ENCODE data around the gene TEX35.
"Not testable (repeated sequence)": the region's sequence is repeated elsewhere in the genome, so short reads cannot be mapped to it uniquely, and the experiment has no call there.

TEX35 gene

DNA sequence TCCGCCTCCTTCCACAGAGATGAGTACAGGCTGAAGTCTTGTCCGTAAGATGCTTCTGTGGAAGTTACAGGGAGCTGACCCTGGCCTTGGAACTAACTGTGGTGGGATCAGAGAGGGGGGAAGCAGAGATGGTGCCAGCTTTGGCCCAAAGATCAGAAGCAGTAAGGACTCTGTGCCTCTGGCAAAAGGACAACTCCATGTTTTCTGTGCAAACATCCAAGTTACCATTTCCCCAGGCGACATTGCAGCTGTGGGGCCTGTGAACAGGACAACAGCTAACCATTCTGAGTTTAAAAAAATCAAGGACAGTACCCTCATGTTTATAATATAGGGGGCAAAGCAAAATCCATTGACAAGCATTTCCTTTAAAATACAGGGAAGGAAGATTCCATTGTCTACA is 38.4 kb downstream of the TEX35 start:
- TF ChIP-seq, protein P1, sequence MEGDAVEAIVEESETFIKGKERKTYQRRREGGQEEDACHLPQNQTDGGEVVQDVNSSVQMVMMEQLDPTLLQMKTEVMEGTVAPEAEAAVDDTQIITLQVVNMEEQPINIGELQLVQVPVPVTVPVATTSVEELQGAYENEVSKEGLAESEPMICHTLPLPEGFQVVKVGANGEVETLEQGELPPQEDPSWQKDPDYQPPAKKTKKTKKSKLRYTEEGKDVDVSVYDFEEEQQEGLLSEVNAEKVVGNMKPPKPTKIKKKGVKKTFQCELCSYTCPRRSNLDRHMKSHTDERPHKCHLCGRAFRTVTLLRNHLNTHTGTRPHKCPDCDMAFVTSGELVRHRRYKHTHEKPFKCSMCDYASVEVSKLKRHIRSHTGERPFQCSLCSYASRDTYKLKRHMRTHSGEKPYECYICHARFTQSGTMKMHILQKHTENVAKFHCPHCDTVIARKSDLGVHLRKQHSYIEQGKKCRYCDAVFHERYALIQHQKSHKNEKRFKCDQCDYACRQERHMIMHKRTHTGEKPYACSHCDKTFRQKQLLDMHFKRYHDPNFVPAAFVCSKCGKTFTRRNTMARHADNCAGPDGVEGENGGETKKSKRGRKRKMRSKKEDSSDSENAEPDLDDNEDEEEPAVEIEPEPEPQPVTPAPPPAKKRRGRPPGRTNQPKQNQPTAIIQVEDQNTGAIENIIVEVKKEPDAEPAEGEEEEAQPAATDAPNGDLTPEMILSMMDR (IDR thresholded peaks at IDR 0.05; ENCODE audit: insufficient read depth, low read length, poor library complexity, severe bottlenecking): no peak
- DNase-seq (ENCODE audit: extremely low read depth, insufficient read length): no peak
- H3K27me3 ChIP-seq (replicated peaks; ENCODE audit: control insufficient read depth, insufficient read depth, low read length): no peaks in the 10 kb centered on the region
- no peaks in the 10 kb centered on the region for H3K36me3 ChIP-seq (ENCODE audit: control insufficient read depth, insufficient read depth, low read length)
- no peak overlapping the region for H3K4me3 ChIP-seq (replicated peaks; ENCODE audit: low read depth, low read length)

DNA sequence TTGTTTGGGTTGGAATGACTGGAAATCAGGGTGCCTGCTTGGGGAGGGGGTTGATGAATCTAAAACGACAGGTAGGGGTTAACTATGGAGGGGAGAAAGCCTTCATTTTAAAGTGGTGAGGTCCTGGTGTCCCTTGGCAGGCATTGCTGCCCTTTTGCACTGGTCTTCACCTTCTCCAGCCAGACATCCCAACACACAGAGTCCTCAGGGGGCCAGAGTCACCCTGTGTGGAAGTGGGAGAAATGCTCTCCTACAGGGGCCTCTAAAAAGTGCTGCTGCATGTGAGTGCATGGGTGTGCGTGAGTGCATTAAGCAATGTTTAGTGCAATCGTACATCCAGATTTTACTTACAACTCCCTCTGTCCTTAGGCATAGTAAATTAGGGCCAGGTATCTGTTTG is 39.0 kb downstream of the TEX35 start:
- H3K36me3 ChIP-seq (ENCODE audit: control insufficient read depth, insufficient read depth, low read length): no peaks in the 10 kb centered on the region
- TF ChIP-seq, protein P1 (IDR thresholded peaks at IDR 0.05; ENCODE audit: insufficient read depth, low read length, poor library complexity, severe bottlenecking): no peak
- no peak for DNase-seq (ENCODE audit: extremely low read depth, insufficient read length)
- no peak overlapping the region for H3K4me3 ChIP-seq (replicated peaks; ENCODE audit: low read depth, low read length)
- no peaks in the 10 kb centered on the region for H3K27me3 ChIP-seq (replicated peaks; ENCODE audit: control insufficient read depth, insufficient read depth, low read length)

DNA sequence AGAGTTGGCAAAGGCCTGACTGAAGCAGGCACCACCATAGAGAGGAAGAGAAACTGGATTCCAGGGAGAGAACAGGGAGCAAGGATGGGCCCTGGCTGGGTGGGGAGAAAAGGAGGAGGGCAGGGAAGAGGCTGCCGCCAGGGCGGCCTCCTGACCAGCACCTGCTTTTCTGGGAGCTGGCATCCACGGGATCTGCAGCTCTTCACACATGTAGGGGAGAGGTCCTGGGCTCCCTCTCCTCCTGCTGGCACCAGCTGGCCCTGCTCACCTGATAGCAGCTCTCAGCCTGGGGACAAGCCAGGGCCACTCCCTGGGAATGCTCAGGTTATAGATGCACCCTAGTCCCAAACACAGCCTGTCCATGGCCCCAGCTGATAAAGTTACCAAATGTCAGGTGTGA is 39.9 kb downstream of the TEX35 start:
- no peaks in the 10 kb centered on the region for H3K27me3 ChIP-seq (replicated peaks; ENCODE audit: control insufficient read depth, insufficient read depth, low read length)
- H3K36me3 ChIP-seq (ENCODE audit: control insufficient read depth, insufficient read depth, low read length): no peaks in the 10 kb centered on the region
- TF ChIP-seq, protein P1 (IDR thresholded peaks at IDR 0.05; ENCODE audit: insufficient read depth, low read length, poor library complexity, severe bottlenecking): no peak
- no peak overlapping the region for H3K4me3 ChIP-seq (replicated peaks; ENCODE audit: low read depth, low read length)
- no peak for DNase-seq (ENCODE audit: extremely low read depth, insufficient read length)

DNA sequence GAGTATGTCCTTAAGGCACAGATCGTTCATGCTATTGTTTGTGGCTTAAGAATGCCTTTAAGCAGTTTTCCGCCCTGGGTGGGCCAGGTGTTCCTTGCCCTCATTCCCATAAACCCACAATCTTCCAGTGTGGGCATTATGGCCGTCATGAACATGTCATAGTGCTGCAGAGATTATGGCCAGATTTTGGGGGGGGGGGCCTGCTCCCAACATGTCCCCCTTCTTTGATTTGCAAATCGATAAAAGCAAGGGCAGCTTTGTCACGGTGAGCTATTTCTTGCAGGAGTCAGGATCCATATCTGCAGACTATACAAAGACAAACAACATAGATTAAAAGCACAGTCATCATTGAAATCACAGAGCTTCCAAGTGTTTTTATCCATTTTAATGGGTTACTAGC is 41.4 kb downstream of the TEX35 start:
- not testable (repeated sequence) for H3K4me3 ChIP-seq (replicated peaks; ENCODE audit: low read depth, low read length); DNase-seq (ENCODE audit: extremely low read depth, insufficient read length); H3K36me3 ChIP-seq (ENCODE audit: control insufficient read depth, insufficient read depth, low read length); H3K27me3 ChIP-seq (replicated peaks; ENCODE audit: control insufficient read depth, insufficient read depth, low read length)

DNA sequence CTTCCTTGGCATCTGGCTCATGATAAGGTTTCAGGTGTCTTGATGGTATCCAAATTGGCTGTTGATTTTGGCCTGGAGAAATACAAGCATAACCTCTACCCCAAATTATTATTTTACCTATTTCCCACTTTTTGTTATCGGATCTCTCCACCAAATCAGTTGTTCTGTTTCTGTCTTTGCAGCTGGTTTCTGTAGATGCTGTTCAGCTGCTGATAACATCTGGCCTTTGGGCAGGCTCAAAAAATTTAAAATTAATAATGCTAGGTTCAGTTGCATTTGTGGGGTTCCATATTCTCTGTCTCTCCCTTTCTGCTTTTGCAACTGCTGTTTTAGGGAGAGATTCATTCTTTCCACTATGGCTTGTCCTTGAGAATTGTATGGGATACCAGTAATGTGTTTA is 42.7 kb downstream of the TEX35 start:
- H3K36me3 ChIP-seq (ENCODE audit: control insufficient read depth, insufficient read depth, low read length): not testable (repeated sequence)

DNA sequence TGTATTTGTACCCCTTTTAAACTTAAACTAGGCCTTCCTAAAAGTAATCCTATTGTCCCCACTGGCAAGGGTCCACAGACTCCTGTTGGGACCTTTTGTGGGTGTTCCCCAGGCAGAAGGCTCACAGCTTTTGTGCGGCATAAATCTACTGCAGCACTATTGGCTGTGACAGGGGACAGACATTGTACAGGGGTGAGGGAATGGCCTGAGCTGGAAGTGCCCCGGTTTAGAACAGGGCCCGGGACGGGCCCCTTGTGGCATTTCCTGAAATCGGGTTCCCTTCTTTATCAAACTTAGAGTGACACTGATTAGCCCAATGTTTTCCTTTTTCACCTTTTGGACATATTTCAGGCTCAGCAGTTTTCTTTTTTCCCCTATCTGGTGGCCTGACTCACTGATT is 45.9 kb downstream of the TEX35 start:
- DNase-seq (ENCODE audit: extremely low read depth, insufficient read length); H3K36me3 ChIP-seq (ENCODE audit: control insufficient read depth, insufficient read depth, low read length); H3K27me3 ChIP-seq (replicated peaks; ENCODE audit: control insufficient read depth, insufficient read depth, low read length); H3K4me3 ChIP-seq (replicated peaks; ENCODE audit: low read depth, low read length): not testable (repeated sequence)

More for the DNA sequence above, 42.7 kb downstream of the TEX35 start:
- DNase-seq (ENCODE audit: extremely low read depth, insufficient read length); H3K27me3 ChIP-seq (replicated peaks; ENCODE audit: control insufficient read depth, insufficient read depth, low read length); H3K4me3 ChIP-seq (replicated peaks; ENCODE audit: low read depth, low read length): not testable (repeated sequence)

DNA sequence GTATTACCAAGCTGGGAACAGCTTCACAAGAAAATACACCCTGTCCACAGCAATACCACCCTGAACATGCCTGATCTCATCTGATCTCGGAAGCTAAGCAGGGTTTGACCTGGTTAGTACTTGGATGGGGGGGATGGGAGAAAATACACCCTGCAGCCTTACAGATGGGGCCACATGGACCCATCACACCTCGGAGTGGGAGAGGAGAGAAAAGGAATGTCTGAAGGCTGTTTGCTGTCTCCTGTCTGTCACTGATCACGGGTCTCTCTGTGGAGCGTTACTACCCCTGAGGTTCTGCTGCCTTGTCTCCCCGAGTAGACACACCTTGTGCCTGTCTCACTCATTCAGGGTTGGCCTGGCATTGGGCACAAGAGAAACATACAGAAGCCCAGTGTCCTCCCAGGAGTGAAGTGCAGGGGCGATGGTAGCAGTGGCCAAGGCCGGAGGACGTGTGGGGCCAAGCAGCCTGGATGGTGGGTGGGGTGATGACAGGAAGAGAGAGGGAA is 48.0 kb downstream of the TEX35 start:
- no peak overlapping the region for H3K4me3 ChIP-seq (replicated peaks; ENCODE audit: low read depth, low read length)
- TF ChIP-seq, protein P1 (IDR thresholded peaks at IDR 0.05; ENCODE audit: insufficient read depth, low read length, poor library complexity, severe bottlenecking): no peak
- no peaks in the 10 kb centered on the region; the same call in 1 of the 2 replicates for H3K27me3 ChIP-seq (replicated peaks; ENCODE audit: control insufficient read depth, insufficient read depth, low read length)
- DNase-seq (ENCODE audit: extremely low read depth, insufficient read length): no peak
- H3K36me3 ChIP-seq (ENCODE audit: control insufficient read depth, insufficient read depth, low read length): no peaks in the 10 kb centered on the region

Data from GM06990 (cell line).